ENCODE results near the gene ANK3. TPM values are rescaled to one million over a fixed set of nuclear protein-coding genes. Genes with fewer than 3 reads are reported as not detected.

The ANK3 gene
- total RNA-seq, 4 donors from 2014 or later: 34.8 to 91.3 (median 56.7) TPM

- no peak for DNase-seq
- Histone ChIP-seq H3K9me3 (no peaks in the 10 kb centered on the region), H3K4me1 (no peaks in the 10 kb centered on the region), H3K4me3 (no peak overlapping the region), H3K36me3 (no peaks in the 10 kb centered on the region), H3K27me3 (no peaks in the 10 kb centered on the region), H3K27ac (no peak overlapping the region)
- intact Hi-C loops (cut with DNase I; ENCODE audit: low total_unique reads): no loop called here
- TF ChIP-seq POLR2A (IDR thresholded peaks at IDR 0.05) (no peak), CTCF (IDR thresholded peaks at IDR 0.05) (no peak)
These were observed 129.4 kb downstream of the ANK3 start for GRCh38 chr10:60260321-60260720.

- no peak for DNase-seq
- intact Hi-C loops (cut with DNase I; ENCODE audit: low total_unique reads): no loop called here
- no peaks in the 10 kb centered on the region for H3K27me3 ChIP-seq
- no peak overlapping the region for H3K27ac ChIP-seq
- no peak overlapping the region for H3K4me3 ChIP-seq
- H3K4me1 ChIP-seq: no peaks in the 10 kb centered on the region
- no peak for TF ChIP-seq CTCF (IDR thresholded peaks at IDR 0.05)
- TF ChIP-seq POLR2A (IDR thresholded peaks at IDR 0.05): no peak
- no peaks in the 10 kb centered on the region for H3K9me3 ChIP-seq
- H3K36me3 ChIP-seq: no peaks in the 10 kb centered on the region
These were observed 131.3 kb downstream of the ANK3 start for GRCh38 chr10:60258429-60258797.

DNA sequence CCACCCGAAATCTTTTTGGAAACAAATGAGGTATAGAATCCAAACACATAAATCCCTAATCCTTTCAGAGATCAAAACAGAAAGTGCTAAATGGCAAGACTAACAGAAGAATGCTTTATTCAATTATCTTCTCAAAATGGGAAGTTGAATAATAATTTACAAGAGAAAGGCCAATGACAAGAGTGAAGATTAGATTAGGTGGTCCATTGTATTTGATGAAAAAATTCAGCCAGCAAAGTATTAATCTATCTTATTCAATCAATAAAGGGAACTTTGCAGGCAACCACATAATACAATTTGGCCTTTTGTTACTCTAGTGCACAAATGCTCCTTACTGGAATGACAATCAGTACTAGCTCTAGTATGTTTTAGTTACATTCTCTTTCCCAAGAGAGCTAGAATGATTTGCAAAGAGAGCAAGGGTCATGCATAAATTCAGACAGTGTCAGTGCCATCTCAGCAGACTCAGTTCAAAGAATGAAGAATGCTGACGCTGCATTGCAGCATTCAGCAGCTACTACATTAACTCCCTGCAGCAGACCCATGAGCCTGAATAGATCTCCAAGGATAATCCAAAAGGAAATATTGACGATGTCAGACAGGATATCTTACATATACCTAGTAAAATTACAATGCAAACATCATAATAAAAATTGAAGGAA is 131.8 kb downstream of the ANK3 start:
- H3K36me3 ChIP-seq: no peaks in the 10 kb centered on the region
- TF ChIP-seq CTCF (IDR thresholded peaks at IDR 0.05): no peak
- TF ChIP-seq POLR2A (IDR thresholded peaks at IDR 0.05): no peak
- H3K27me3 ChIP-seq: no peaks in the 10 kb centered on the region
- H3K4me3 ChIP-seq: no peak overlapping the region
- intact Hi-C loops (cut with DNase I; ENCODE audit: low total_unique reads): no loop called here
- H3K9me3 ChIP-seq: no peaks in the 10 kb centered on the region
- no peak for DNase-seq
- no peak overlapping the region for H3K27ac ChIP-seq
- no peaks in the 10 kb centered on the region for H3K4me1 ChIP-seq

DNA sequence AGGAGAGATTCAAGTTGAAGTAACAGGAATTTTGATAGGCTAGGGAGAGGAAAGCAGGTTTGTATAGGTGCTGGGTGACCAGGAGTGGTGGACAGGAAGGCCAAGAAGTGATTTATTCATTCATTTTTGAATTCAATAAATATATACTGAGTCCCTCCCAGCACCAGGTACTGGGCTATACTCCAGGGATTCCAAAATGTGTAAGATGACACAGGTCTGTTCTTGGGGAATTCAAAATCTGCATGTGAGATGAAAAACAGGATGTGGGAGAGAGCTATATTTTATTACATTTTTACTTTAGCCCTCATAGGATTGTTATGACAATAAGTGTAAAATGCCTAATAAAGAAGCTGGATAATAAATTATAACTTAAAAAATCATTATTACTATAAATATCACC is 134.9 kb downstream of the ANK3 start:
- no peaks in the 10 kb centered on the region for H3K4me1 ChIP-seq
- no peaks in the 10 kb centered on the region for H3K36me3 ChIP-seq
- H3K4me3 ChIP-seq: no peak overlapping the region
- TF ChIP-seq POLR2A (IDR thresholded peaks at IDR 0.05) (no peak), CTCF (IDR thresholded peaks at IDR 0.05) (no peak)
- H3K9me3 ChIP-seq: no peaks in the 10 kb centered on the region
- intact Hi-C loops (cut with DNase I; ENCODE audit: low total_unique reads): no loop called here
- H3K27me3 ChIP-seq: no peaks in the 10 kb centered on the region
- no peak overlapping the region for H3K27ac ChIP-seq
- no peak for DNase-seq

GRCh38 chr10:60253484-60253883 is 136.2 kb downstream of the ANK3 start:
- Histone ChIP-seq H3K27me3 (no peaks in the 10 kb centered on the region), H3K27ac (no peak overlapping the region), H3K36me3 (no peaks in the 10 kb centered on the region), H3K9me3 (no peaks in the 10 kb centered on the region), H3K4me1 (no peaks in the 10 kb centered on the region), H3K4me3 (no peak overlapping the region)
- intact Hi-C loops (cut with DNase I; ENCODE audit: low total_unique reads): no loop called here
- no peak for TF ChIP-seq POLR2A (IDR thresholded peaks at IDR 0.05)
- TF ChIP-seq CTCF (IDR thresholded peaks at IDR 0.05): no peak
- no peak for DNase-seq

Data from uterus (tissue), 4 donors.